ENCODE data around the gene SLC25A12. TPM values are rescaled to one million over a fixed set of nuclear protein-coding genes. Genes with fewer than 3 reads are reported as not detected.

SLC25A12 gene
- total and polyA plus RNA-seq, 2 of the 13 experiments (the other 11 are each of a cell fraction or from before 2014, with no cell fraction given): 8.1 to 15.9 TPM

GRCh38 chr2:171811245-171811628, 82.8 kb downstream of the SLC25A12 start (continued):
- 0 out of 2 replicates have a peak, but pooled peaks have one; percentile 46 for TF ChIP-seq ARID3A (IDR thresholded peaks at IDR 0.05; ENCODE audit: low read depth, low read length)

GRCh38 chr2:171810422-171811244, 83.4 kb downstream of the SLC25A12 start:
- in situ Hi-C loops (cut with HindIII; ENCODE audit: extremely low pct_ligation_motif_present, low pct_unique_long_range_greater_than_20kb) (no loop called here), intact Hi-C loops (cut with micrococcal nuclease; ENCODE audit: unreplicated experiment) (loop anchor here (1.0 to 10.0 kb wide), 4 partner anchors 64 to 296 kb away; partner anchors contain the start of genes DLX2 and HAT1)
- H3K4me2 ChIP-seq (ENCODE audit: low read depth, low read length): no peak overlapping the region
- H3K4me1 ChIP-seq (ENCODE audit: insufficient read depth, low read length): peaks cover 26% of the 10 kb centered on the region
- no peaks in the 10 kb centered on the region for H3K9me3 ChIP-seq (ENCODE audit: low read length)
- no TSS peak for BruUV-seq (replicated peaks)
- H3K27me3 ChIP-seq (ENCODE audit: control insufficient read depth in 1 of 2, insufficient read depth in 2 of 2, low read length in 2 of 2): no peaks in the 10 kb centered on the region
- 87% methylated on average over 5 of the region's 5 CpGs for WGBS (ENCODE audit: low lambda C conversion rate)
- H4K20me1 ChIP-seq (ENCODE audit: insufficient read depth, low read length): no peaks in the 10 kb centered on the region
- no peaks in the 10 kb centered on the region for H3K79me2 ChIP-seq (ENCODE audit: insufficient read depth, low read length)
- no peak overlapping the region for H3K27ac ChIP-seq (ENCODE audit: extremely low read length, insufficient read depth, low read length)
- CTCF ChIA-PET (ENCODE audit: low intra/inter-chr PET ratio, low total read pairs): interaction anchor here (1.1 kb wide), 1 partner anchor 293 kb away, joined by 3 read pairs; no protein-coding TSS in a partner anchor
- H2AFZ ChIP-seq (ENCODE audit: low read length): no peak overlapping the region
- ATAC-seq (no peak), FAIRE-seq (no peak), DNase-seq (ENCODE audit: low spot score) (no peak)
- no peaks in the 10 kb centered on the region; a peak in 1 of 5 replicates for H3K36me3 ChIP-seq (replicated peaks in 1 of 2; ENCODE audit: control insufficient read depth in 1 of 2, insufficient read depth in 2 of 2, low read length in 2 of 2)
- POLR2A ChIA-PET: no interaction called here
- H3K9ac ChIP-seq (ENCODE audit: insufficient read depth, low read depth, low read length): no peak overlapping the region
- TF ChIP-seq NRL (CRISPR knock-in tag; IDR thresholded peaks at IDR 0.05; ENCODE audit: borderline replicate concordance) (no peak), ZNF83 (CRISPR knock-in tag; IDR thresholded peaks at IDR 0.05; ENCODE audit: borderline replicate concordance) (no peak), ZNF567 (CRISPR knock-in tag; IDR thresholded peaks at IDR 0.05; ENCODE audit: borderline replicate concordance) (no peak), ARID3A (IDR thresholded peaks at IDR 0.05; ENCODE audit: low read depth, low read length) (no peak)
- H3K4me3 ChIP-seq (replicated peaks in 1 of 3; ENCODE audit: insufficient read depth in 1 of 3, low read depth in 2 of 3, low read length in 3 of 3): no peak overlapping the region
